ENCODE results near the gene SOWAHC. TPM values are rescaled to one million over a fixed set of nuclear protein-coding genes. Genes with fewer than 3 reads are reported as not detected.

SOWAHC gene
- total RNA-seq, 1 donor from 2014 or later = 19.9 TPM

GRCh38 chr2:109655287-109655686, 41.1 kb downstream of the SOWAHC start:
- H3K27me3 ChIP-seq = no peaks in the 10 kb centered on the region
- no peak for TF ChIP-seq CTCF (IDR thresholded peaks at IDR 0.05)
- H3K9me3 ChIP-seq = no peaks in the 10 kb centered on the region
- no peak for ATAC-seq
- no peak for DNase-seq
- no peak overlapping the region for H3K27ac ChIP-seq
- intact Hi-C loops (cut with DNase I) = no loop called here
- no peaks in the 10 kb centered on the region for H3K36me3 ChIP-seq
- H3K4me3 ChIP-seq = no peak overlapping the region
- no peaks in the 10 kb centered on the region for H3K4me1 ChIP-seq

- no peak overlapping the region for H3K4me3 ChIP-seq
- no peak for DNase-seq
- H3K9me3 ChIP-seq = no peaks in the 10 kb centered on the region
- intact Hi-C loops (cut with DNase I) = no loop called here
- no peak overlapping the region for H3K27ac ChIP-seq
- H3K36me3 ChIP-seq = no peaks in the 10 kb centered on the region
- no peak for TF ChIP-seq CTCF (IDR thresholded peaks at IDR 0.05)
- ATAC-seq = no peak
- H3K27me3 ChIP-seq = no peaks in the 10 kb centered on the region
- H3K4me1 ChIP-seq = no peaks in the 10 kb centered on the region
Observed at GRCh38 chr2:109659396-109660045, 45.4 kb downstream of the SOWAHC start.

- Histone ChIP-seq H3K27ac (no peak overlapping the region), H3K4me1 (no peaks in the 10 kb centered on the region), H3K36me3 (no peaks in the 10 kb centered on the region), H3K9me3 (no peaks in the 10 kb centered on the region), H3K4me3 (no peak overlapping the region), H3K27me3 (no peaks in the 10 kb centered on the region)
- ATAC-seq (peak; percentile 19), DNase-seq (no peak)
- intact Hi-C loops (cut with DNase I) = no loop called here
- no peak for TF ChIP-seq CTCF (IDR thresholded peaks at IDR 0.05)
Observed at GRCh38 chr2:109660046-109660860, 46.1 kb downstream of the SOWAHC start.

- Histone ChIP-seq H3K4me3 (no peak overlapping the region), H3K4me1 (no peaks in the 10 kb centered on the region), H3K9me3 (no peaks in the 10 kb centered on the region), H3K36me3 (no peaks in the 10 kb centered on the region), H3K27me3 (no peaks in the 10 kb centered on the region), H3K27ac (no peak overlapping the region)
- DNase-seq (no peak), ATAC-seq (peak; percentile 74)
- TF ChIP-seq CTCF (IDR thresholded peaks at IDR 0.05) = peak; percentile 21
- intact Hi-C loops (cut with DNase I) = no loop called here
Observed at GRCh38 chr2:109662889-109663288, 48.7 kb downstream of the SOWAHC start.

GRCh38 chr2:109663721-109664120, 49.6 kb downstream of the SOWAHC start:
- no peak for TF ChIP-seq CTCF (IDR thresholded peaks at IDR 0.05)
- Histone ChIP-seq H3K27ac (no peak overlapping the region), H3K27me3 (no peaks in the 10 kb centered on the region), H3K9me3 (no peaks in the 10 kb centered on the region), H3K4me1 (no peaks in the 10 kb centered on the region), H3K36me3 (no peaks in the 10 kb centered on the region), H3K4me3 (no peak overlapping the region)
- ATAC-seq (no peak), DNase-seq (no peak)
- intact Hi-C loops (cut with DNase I) = no loop called here

Data from upper lobe of right lung (tissue), 1 donor.